Tibial nerve (tissue), 4 donors: ENCODE results near the gene RIMKLA.

Experiments
- EP300 ChIP-seq, 2 donors: sonication (generic); formaldehyde crosslinking; IDR thresholded peaks; one replicate each; pipeline ENCODE4 v1.6.1; 2017; ENCODE audit warnings: antibody characterized with exemption in 2 of 2, mild to moderate bottlenecking in 1 of 2
- POLR2A ChIP-seq, 2 donors: fragments of 450-650 bp; IDR thresholded peaks; one replicate each; pipeline ENCODE4 v1.6.1; 2017; ENCODE audit warnings: antibody characterized with exemption in 2 of 2, mild to moderate bottlenecking in 2 of 2, moderate library complexity in 2 of 2
- TF ChIP-seq, protein P1 (sequence below), 5 experiments: fragments of 200-600 bp in 3 of 5; fragments of 450-650 bp in 2 of 5; sonication (generic) in 3 of 5; IDR thresholded peaks; one replicate each; pipeline ENCODE4 v1.5.1; 2016 to 2019; ENCODE audit warnings: antibody characterized with exemption in 5 of 5, mild to moderate bottlenecking in 3 of 5, moderate library complexity in 2 of 5

DNA sequence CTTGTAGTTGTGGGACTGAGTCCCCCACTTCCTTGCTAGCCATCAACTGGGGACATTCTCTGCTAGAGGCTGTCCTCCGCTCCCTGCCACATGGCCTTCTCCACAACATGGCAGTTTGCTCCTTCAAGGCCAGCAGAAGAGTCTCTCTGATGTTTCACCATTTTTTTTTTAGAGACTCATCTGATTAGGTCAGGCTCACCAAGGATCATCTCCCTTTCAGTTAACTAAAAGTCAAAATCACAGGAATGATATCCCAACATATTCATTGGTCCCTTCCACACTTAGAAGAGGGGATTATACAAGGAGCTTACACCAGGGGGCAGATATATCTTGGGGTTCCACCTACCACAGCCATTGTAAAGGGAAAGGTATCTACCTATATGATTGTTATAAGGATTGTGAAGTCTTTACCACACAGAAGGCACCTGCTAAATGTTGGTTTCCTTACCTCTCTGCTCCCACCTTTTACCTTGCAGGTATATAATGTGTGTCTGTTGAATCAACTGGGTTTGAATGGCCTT lies 23.3 kb downstream of the RIMKLA start:
- TF ChIP-seq EP300 (IDR thresholded peaks at IDR 0.05) (no peak), POLR2A (IDR thresholded peaks at IDR 0.05) (no peak)
- TF ChIP-seq, protein P1, sequence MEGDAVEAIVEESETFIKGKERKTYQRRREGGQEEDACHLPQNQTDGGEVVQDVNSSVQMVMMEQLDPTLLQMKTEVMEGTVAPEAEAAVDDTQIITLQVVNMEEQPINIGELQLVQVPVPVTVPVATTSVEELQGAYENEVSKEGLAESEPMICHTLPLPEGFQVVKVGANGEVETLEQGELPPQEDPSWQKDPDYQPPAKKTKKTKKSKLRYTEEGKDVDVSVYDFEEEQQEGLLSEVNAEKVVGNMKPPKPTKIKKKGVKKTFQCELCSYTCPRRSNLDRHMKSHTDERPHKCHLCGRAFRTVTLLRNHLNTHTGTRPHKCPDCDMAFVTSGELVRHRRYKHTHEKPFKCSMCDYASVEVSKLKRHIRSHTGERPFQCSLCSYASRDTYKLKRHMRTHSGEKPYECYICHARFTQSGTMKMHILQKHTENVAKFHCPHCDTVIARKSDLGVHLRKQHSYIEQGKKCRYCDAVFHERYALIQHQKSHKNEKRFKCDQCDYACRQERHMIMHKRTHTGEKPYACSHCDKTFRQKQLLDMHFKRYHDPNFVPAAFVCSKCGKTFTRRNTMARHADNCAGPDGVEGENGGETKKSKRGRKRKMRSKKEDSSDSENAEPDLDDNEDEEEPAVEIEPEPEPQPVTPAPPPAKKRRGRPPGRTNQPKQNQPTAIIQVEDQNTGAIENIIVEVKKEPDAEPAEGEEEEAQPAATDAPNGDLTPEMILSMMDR (IDR thresholded peaks at IDR 0.05): no peak
